HG03064 (cell line): ENCODE measurements around the gene SGPL1.

Source experiments
- ATAC-seq: cut with Tn5 transposase; IDR thresholded peaks from one replicate; pipeline ENCODE4 v1.9.1; 2021; ENCODE audit warnings: low read depth; ENCODE audit not compliant: unreplicated experiment

Gene SGPL1

DNA sequence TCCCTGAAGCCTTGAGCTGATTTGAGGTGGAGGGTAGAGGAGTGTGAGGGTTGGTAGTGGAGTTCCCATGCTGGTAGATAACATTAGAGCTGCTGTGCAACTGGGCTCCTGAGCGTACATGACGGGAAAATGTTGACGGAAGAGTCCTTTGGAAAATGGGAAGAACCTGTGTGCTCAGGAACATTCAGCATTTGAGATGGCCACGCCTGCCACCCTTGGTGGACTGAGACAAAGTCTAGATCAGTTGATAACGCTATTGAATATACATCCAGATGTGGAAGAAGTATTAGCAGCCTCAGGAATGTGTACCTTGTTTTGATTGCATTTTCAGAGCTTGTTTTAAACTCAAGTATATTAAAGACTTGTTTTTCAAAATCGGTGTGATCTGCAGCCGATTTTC, 56.5 kb downstream of the SGPL1 start:
- no peak for ATAC-seq

DNA sequence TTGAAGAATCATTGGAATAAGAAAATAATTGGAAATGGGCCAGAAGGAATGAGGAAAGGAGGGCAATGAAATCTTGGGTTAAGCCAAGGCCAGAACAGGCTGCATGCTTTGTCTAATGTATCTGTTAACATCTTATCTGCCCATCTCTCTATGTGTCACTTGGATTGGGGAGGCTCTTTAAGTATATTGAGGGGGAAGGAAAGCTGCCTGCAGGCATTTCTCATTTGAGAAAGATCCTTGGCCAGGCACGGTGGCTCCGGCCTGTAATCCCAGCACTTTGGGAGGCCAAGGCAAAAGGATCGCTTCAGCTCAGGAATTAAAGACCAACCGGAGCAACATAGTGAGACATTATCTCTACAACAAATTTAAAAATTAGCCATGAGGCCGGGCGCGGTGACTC, 58.3 kb downstream of the SGPL1 start:
- no peak for ATAC-seq

- no peak for ATAC-seq
Observed at GRCh38 chr10:70879207-70879606, 63.5 kb downstream of the SGPL1 start.

DNA sequence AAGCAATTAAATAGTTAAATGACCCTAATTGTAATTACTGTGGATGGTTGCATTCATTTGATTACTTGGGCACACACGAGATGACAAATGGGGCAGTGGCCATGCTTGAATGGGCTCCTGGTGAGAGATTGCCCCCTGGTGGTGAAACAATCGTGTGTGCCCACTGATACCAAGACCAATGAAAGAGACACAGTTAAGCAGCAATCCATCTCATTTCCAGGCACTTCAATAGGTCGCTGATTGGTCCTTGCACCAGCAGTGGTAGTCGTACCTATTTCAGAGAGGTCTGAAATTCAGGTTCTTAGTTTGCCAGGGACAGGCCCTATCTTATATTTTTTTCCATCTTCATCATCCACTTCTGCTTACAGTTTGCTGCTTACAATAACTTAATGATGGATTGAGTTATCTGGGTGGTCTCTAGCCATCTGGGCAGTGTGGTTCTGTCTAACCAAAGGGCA, 64.4 kb downstream of the SGPL1 start:
- ATAC-seq: no peak

GRCh38 chr10:70884741-70885140, 69.0 kb downstream of the SGPL1 start:
- ATAC-seq: no peak

DNA sequence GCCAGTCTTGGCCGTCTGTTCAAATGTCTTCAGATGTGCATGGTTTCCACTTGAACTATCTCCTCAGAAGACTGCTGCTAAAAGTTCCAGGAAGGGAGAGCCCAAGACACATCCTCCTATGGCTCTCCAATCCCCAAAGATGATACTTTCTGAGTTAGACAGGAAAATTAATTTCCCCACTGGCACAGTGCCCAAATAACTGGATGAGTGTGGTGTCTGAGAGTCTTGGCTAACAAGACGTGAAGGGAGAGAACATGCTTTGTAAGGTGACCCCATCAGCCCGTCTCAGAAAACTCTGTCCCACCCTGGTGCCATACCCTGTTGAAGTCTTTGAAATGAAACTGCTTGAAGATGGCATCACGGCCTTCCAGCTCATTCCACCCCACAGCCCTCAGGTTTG, 69.7 kb downstream of the SGPL1 start:
- no peak for ATAC-seq

DNA sequence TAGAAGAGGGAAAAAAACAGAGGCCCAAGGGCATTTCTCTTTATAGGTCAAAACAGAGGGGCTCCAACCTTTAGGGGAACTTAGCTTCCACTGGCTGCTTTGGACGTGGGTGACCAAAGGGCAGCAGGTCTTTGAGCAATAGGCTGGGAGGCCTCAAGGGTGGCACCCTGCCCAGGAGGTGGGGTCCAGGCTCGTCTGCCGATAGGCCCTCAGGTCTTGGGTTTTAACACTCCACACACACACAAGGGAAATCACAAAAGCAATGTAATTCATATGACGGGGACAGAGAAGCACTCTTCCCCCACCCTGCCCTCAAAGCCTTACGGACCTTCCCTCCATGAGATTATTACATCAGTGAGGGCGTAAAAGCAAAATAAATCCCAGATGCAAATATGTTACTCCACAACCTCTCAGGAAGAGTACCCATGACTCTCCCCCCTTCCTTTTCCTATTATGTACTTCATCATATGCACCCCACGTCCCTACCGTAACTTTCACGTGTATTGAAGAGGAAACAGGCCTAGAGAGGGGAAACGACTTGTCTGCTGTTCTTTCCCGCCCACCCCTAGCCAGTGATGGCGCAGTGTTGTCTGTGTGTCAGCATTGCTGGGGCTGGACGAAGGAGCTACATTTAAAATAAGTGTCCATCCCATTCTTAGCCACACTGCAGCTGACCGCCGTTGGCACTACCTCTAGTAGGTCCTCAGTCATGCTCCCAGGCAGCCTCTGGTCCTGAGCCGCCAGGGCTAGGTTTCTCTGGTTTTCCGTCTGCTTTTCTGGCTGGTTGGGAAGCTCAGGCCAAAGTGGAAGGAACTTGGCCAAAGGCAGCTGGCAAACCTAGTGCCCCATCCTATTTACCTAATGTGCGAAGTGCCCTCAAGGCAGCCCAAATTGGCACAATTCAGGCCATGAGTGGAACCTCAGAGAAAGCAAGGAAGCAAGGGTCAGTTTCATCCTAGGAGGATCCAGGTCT, 70.5 kb downstream of the SGPL1 start:
- ATAC-seq: no peak

- no peak for ATAC-seq
Observed at GRCh38 chr10:70886921-70887665, 71.3 kb downstream of the SGPL1 start.

DNA sequence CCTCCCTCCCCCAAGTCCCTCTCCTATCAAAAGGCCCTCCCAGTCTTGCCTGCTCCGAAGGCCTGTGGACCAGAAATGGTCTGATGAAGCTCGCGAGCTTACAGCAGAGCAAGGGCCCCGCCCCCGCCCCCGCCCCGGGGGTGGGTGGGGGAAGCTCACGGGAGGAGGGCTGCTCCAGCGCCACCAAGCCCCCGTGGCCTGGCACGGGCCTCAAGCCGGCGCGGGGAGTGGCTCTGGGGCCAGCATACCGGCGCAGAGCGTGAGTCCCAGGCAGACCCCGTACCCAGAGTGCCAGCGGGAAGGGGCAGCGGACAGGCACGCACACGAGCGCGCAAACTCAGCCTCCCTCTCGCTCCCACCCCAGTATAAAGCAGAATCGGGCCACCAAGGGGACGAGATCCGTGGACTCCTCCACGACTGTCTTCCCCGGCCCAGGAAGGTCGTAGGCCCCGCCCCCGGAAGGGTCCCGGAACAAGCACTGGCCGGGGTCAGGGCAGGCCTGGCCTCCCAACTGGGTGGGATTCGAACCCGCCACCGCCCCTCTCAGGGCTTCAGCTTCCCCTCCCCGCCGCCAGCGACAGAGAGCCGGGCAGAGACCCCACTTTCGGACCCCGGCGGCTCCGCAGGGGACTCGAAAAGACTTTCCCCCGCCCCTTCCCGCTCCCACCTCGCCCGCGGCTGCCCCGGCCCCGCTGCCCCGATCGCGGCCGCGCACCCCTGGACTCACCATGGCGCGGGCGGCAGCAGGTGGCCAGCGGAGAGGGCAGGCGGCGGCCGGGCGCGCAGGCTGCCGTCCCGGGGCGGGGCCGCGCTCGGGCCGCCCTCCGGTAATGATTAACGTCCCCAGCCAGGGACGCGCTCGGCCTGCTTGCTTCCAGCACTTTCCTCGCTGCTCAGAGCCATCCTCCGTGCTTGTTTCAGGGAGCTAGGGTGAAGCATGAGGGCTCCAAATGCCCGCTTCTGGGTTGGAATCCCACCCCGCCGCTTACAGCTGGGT, 72.4 kb downstream of the SGPL1 start, which contains the start of gene PCBD1:
Gene PCBD1 (minus strand): TSS at position 762 of the 997 bp plus-strand sequence. CDS start 32 bp downstream, at position 730.
- peak; percentile 74 for ATAC-seq

- ATAC-seq: no peak
Observed at GRCh38 chr10:70889291-70889690, 73.5 kb downstream of the SGPL1 start.

DNA sequence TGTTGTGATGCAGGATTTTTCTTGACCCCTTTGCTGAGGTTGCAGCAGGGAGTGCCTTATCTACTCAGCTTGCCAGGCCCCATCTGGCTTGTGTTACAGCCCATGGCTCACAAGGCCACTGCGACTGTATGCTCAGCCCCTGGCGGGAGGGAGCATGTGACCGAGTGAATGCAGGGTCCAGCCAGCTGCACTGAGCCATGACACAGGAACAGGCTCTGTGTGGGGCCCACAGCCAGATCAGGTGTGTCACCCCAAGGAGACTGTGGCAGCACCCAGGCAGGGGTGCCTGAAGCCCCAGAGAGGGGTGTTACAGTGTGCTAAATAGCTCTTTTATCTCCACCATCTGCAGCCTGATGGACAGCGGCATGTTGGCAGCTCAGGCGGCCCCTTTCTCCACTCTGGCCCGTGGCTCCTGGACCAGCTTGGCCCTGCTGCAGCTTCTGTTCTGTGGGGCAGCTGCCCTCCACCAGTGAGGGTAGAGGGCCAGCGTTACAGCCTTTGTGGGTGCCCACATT, 75.2 kb downstream of the SGPL1 start:
- no peak for ATAC-seq

DNA sequence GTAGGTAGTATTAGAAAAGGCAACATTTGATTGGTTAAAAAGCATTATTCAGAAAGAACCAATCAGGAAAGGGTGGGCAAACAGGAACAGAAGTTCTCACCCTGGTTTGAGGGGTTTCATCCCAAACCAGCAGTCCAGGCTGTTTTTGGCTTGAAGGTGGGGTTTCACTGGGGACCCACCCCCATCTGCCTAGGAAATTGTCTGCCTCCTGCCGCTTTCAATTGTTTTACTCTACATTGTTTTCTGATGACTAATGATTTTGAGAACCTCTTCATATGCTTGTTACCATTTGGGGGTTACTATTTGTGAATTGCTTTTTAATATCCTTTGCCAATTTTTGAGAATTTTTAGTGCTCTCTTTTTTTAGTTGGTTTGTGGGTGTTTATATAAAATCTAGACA, 75.9 kb downstream of the SGPL1 start:
- no peak for ATAC-seq

- ATAC-seq: no peak
Observed at GRCh38 chr10:70892631-70893030, 76.9 kb downstream of the SGPL1 start.

DNA sequence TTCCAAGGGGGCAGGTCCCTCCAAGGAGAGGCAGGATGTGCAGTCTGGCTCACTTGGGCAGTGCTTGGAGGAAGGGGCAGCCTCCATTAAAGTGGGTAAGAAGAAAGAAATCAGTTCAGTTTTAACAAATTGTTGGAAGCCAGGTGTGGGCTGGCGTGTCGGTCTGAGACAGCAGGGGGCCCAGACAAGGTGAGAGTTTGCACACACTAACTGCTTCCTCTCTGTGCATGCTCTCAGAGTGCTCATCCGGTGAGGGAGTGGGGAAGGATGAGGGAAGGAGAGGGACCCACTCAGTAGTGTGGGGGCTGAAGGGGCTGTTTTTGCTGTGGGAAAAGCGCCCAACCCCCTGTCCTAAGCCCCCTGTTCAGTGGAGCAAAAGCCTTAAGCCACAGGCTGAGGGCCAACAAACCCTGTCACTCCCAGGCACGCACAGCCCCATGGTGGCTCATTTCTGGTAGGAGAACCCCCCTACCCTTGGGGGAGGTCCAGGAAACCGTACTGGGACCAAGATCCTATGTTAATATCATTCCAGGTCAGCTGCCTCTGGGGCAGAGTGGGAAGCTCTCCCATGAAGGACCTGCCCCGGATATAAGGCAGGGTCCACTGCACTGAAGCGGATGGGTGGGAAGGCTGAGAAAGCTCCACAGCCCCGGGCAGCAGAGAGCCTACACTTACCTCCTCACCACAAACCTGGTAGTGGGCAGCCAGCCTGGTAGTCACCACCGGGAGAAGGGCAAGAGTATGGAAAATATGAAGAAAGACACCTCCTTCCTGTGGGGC, 77.7 kb downstream of the SGPL1 start:
- no peak for ATAC-seq

- no peak for ATAC-seq
Observed at GRCh38 chr10:70894416-70894815, 78.7 kb downstream of the SGPL1 start.

DNA sequence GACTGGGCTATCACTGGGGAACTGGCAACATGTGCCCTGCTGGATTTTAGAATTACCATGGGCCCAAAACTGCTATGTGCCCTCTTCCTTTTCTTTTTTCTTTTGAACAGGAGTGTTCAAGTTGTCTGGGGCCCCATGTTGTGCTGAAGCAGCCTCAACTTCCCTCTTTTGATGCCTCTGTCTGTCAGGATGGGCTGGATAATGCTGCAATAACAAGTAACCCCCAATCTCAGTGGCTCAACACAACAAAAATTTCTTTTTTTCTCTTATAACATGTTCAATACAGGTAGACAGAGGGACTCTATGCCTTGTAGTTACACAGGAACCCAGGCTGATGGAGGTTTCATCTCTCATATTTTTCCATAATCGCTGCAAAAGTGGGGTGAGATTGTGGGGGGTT, 80.8 kb downstream of the SGPL1 start:
- no peak for ATAC-seq

DNA sequence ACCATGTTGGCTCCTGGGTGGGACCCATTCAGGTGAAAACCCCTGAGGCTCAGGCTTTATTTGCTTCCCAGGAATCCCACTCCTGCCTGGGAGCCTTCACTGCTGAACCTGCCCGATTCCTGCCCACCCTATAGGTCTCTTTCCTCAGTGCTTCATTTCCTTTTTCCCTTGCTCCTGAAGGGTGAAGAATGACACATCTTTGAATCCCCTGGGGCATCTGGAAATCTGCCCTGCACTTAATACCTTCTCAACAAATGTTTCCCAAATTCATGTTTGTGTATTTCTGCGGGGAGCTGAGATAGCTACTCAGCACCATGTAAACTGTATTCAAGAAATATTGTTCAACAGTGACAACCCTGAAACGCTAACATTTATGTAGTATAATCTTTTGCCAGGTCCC, 82.9 kb downstream of the SGPL1 start:
- ATAC-seq: no peak

DNA sequence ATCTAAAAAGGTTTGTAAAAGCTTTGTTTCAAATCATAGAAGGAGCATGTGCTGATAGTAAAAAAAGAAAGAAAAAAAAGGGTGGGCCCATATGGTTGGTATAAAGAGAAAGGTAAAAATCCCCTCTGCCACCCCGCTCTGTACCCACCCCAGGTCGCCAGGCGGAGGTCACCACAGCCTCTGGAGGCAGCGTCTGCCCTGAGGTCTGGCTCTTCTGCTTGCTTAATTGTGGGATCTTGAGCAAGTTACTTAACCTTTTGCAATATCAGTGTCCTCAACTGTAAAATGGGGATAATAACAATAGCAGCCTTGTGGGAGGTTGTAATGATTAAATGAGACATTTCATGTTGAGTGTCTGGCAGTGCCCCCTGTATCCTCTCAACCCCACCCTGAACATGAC, 83.3 kb downstream of the SGPL1 start:
- ATAC-seq: no peak

- no peak for ATAC-seq
Observed at GRCh38 chr10:70901276-70901878, 85.6 kb downstream of the SGPL1 start.
